ACHN (cell line): ENCODE measurements around the gene MMP15.
"Not testable (repeated sequence)": the region's sequence is repeated elsewhere in the genome, so short reads cannot be mapped to it uniquely, and the experiment has no call there.

Experiments
- DNase-seq: peaks from one replicate; pipeline ENCODE4 v3.0.0-alpha.2; 2015
- in situ Hi-C: cut with HindIII; loops from 2 replicates; pipeline ENCODE4 v1.10.0; 2017; ENCODE audit warnings: low sequenced_read_pairs, low pct_ligation_motif_present, low pct_unique_long_range_greater_than_20kb

Gene MMP15

DNA sequence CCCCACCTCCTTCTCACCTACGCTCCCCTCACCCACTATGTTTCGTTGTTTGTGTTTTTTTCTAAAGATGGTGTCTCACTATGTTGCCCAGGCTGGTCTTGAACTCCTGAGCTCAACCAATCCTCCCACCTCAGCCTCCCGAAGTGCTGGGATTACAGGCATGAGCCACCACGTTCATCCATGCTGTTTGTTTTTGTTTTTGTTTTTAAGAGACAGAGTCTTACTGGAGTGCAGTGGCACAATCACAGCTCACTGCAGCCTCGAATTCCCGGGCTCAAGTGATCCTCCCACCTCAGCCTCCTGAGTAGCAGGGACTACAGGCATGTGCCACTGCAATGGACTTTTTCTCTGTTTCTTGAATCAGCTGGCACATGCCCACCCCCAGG lies 70.0 kb downstream of the MMP15 start:
- DNase-seq, in situ Hi-C loops: not testable (repeated sequence)

- no peak for DNase-seq
Observed at GRCh38 chr16:58096249-58096648, 70.7 kb downstream of the MMP15 start.

More at GRCh38 chr16:58096249-58096648, 70.7 kb downstream of the MMP15 start:
- in situ Hi-C loops, result no loop called here
